Gastroesophageal sphincter (tissue), 3 donors: Measurements from ENCODE around the gene NBAS.

Source experiments
- EP300 ChIP-seq: sonication (generic); formaldehyde crosslinking; IDR thresholded peaks from one replicate; pipeline ENCODE4 v1.6.1; 2017; ENCODE audit warnings: antibody characterized with exemption, mild to moderate bottlenecking
- POLR2A ChIP-seq, 2 donors: fragments of 450-650 bp; IDR thresholded peaks; one replicate each; pipeline ENCODE4 v1.6.1; 2017; ENCODE audit warnings: antibody characterized with exemption in 2 of 2, mild to moderate bottlenecking in 2 of 2, moderate library complexity in 1 of 2
- POLR2AphosphoS5 ChIP-seq: sonication (generic); formaldehyde crosslinking; IDR thresholded peaks from one replicate; pipeline ENCODE4 v1.6.1; 2017; ENCODE audit warnings: antibody characterized with exemption
- TF ChIP-seq, protein P1 (sequence below), 4 experiments: fragments of 200-600 bp in 2 of 4; fragments of 450-650 bp in 2 of 4; sonication (generic) in 1 of 4; IDR thresholded peaks; one replicate each; pipeline ENCODE4 v1.5.1; 2017 to 2019; ENCODE audit warnings: antibody characterized with exemption in 4 of 4, mild to moderate bottlenecking in 2 of 4, moderate library complexity in 2 of 4

DNA sequence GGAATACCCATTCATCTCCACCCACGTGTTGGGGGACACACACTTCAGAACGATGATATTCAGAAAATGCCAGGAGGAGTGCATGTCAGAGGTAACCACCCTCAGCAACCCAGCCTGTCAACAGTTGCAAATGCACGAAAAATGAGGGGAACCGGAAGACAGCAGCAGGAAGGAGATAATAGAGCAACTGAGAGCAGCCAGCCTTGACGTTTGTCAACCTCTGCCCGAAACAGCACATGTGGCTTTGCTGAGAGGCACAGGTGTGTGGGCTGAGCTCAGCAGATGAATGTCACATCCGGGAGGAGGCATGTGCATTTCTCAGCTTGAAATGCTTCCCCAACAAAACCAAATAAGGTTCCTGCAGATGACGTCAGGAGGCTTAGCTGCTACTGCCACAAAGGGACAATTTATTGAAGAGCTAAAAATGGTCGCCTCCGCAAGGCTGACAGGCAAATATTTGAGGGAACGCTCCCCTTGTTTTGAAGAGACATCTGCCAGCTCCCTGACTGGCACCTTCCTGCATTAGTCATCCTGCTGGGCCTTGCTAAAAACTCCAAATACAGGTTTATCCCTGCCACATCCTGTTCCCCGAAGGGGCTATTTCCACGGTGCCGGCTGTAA is 419.0 kb downstream of the NBAS start:
- TF ChIP-seq, protein P1, sequence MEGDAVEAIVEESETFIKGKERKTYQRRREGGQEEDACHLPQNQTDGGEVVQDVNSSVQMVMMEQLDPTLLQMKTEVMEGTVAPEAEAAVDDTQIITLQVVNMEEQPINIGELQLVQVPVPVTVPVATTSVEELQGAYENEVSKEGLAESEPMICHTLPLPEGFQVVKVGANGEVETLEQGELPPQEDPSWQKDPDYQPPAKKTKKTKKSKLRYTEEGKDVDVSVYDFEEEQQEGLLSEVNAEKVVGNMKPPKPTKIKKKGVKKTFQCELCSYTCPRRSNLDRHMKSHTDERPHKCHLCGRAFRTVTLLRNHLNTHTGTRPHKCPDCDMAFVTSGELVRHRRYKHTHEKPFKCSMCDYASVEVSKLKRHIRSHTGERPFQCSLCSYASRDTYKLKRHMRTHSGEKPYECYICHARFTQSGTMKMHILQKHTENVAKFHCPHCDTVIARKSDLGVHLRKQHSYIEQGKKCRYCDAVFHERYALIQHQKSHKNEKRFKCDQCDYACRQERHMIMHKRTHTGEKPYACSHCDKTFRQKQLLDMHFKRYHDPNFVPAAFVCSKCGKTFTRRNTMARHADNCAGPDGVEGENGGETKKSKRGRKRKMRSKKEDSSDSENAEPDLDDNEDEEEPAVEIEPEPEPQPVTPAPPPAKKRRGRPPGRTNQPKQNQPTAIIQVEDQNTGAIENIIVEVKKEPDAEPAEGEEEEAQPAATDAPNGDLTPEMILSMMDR (IDR thresholded peaks at IDR 0.05) = no peak
- TF ChIP-seq POLR2AphosphoS5 (no peak), EP300 (no peak), POLR2A (IDR thresholded peaks at IDR 0.05) (no peak)
